Hepatocyte (in vitro differentiated cells): Measurements from ENCODE around the gene PRKG1.

Source experiments
- EZH2 ChIP-seq: fragments of 200-600 bp; sonication (generic); IDR thresholded peaks from 2 replicates; pipeline ENCODE4 v1.6.1; 2016; ENCODE audit warnings: antibody characterized with exemption, mild to moderate bottlenecking, borderline replicate concordance
- EZH2phosphoT487 ChIP-seq: fragments of 200-600 bp; sonication (generic); IDR thresholded peaks from one replicate; pipeline ENCODE4 v1.6.1; 2018; ENCODE audit warnings: antibody characterized with exemption, mild to moderate bottlenecking, low read depth, moderate library complexity; ENCODE audit not compliant: unreplicated experiment, severe bottlenecking
- TF ChIP-seq, protein P1 (sequence below): fragments of 200-600 bp; sonication (generic); IDR thresholded peaks from 2 replicates; pipeline ENCODE4 v1.5.1; 2016; ENCODE audit warnings: antibody characterized with exemption, mild to moderate bottlenecking; ENCODE audit not compliant: poor library complexity

DNA sequence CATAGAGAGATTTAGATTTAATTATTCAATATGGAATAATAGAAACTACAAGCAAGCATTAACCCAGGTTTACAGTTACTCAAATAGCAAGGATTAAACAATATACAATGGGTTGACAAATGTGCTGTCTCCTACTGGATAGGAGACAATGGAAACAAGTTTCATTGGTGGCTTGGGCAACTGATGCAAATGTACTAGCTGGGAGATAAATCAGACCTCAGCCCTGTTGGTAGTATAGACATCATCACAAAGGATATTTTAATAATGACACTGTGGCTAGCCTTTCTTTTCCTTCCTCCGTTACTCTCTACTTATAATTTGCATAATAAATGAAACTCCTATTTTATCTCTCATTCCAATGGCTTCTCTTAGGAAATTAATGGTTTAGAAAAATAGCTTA lies 1143.2 kb downstream of the PRKG1 start:
- TF ChIP-seq, protein P1, sequence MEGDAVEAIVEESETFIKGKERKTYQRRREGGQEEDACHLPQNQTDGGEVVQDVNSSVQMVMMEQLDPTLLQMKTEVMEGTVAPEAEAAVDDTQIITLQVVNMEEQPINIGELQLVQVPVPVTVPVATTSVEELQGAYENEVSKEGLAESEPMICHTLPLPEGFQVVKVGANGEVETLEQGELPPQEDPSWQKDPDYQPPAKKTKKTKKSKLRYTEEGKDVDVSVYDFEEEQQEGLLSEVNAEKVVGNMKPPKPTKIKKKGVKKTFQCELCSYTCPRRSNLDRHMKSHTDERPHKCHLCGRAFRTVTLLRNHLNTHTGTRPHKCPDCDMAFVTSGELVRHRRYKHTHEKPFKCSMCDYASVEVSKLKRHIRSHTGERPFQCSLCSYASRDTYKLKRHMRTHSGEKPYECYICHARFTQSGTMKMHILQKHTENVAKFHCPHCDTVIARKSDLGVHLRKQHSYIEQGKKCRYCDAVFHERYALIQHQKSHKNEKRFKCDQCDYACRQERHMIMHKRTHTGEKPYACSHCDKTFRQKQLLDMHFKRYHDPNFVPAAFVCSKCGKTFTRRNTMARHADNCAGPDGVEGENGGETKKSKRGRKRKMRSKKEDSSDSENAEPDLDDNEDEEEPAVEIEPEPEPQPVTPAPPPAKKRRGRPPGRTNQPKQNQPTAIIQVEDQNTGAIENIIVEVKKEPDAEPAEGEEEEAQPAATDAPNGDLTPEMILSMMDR = no peak
- TF ChIP-seq EZH2phosphoT487 = no peak
- TF ChIP-seq EZH2 = no peak
